ENCODE data around the gene KCNE2. TPM values are rescaled to one million over a fixed set of nuclear protein-coding genes. Genes with fewer than 3 reads are reported as not detected.
A peak's percentile ranks its signal among the peaks of the same experiment; 100 is the strongest.

KCNE2 gene
- total RNA-seq, 1 experiment from 2014 or later, result 0.39 TPM

DNA sequence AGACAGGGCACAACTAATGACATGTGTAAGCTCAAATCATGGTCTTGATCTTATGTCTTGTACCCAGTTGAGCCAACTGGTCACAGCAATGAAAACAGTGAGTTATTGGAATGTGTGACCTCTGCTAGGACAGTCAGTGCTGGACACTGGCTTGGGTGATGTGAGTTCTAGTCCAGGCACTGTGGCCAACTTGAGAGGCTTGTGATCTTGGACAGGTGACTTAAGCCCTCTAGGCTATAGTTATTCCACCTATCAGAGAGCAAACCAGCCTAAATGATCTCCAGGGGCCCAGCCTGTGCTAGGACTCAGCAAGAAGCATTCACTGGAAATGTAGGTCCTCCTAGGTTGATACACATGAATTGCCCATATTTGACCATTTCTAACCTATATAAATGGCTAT, 1.1 kb downstream of the KCNE2 start:
- no TSS peak for BruUV-seq (replicated peaks)
- TF ChIP-seq, protein P1, sequence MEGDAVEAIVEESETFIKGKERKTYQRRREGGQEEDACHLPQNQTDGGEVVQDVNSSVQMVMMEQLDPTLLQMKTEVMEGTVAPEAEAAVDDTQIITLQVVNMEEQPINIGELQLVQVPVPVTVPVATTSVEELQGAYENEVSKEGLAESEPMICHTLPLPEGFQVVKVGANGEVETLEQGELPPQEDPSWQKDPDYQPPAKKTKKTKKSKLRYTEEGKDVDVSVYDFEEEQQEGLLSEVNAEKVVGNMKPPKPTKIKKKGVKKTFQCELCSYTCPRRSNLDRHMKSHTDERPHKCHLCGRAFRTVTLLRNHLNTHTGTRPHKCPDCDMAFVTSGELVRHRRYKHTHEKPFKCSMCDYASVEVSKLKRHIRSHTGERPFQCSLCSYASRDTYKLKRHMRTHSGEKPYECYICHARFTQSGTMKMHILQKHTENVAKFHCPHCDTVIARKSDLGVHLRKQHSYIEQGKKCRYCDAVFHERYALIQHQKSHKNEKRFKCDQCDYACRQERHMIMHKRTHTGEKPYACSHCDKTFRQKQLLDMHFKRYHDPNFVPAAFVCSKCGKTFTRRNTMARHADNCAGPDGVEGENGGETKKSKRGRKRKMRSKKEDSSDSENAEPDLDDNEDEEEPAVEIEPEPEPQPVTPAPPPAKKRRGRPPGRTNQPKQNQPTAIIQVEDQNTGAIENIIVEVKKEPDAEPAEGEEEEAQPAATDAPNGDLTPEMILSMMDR (conservative IDR thresholded peaks at IDR 0.05; ENCODE audit: low read depth, low read length), result no peak
- Histone ChIP-seq H3K27ac (ENCODE audit: low read depth, low read length, poor library complexity, severe bottlenecking) (no peak overlapping the region), H3K36me3 (ENCODE audit: insufficient read depth, low read length, poor library complexity, severe bottlenecking) (no peaks in the 10 kb centered on the region), H3K4me3 (ENCODE audit: low read depth, low read length, poor library complexity, severe bottlenecking) (no peak overlapping the region), H3K27me3 (replicated peaks; ENCODE audit: insufficient read depth, low read depth, low read length, poor library complexity) (peaks cover 4% of the 10 kb centered on the region), H3K4me1 (ENCODE audit: insufficient read depth, low read length, poor library complexity, severe bottlenecking) (no peaks in the 10 kb centered on the region), H3K9me3 (ENCODE audit: low read depth, low read length, poor library complexity, severe bottlenecking) (no peaks in the 10 kb centered on the region)
- ChIA-PET CTCF (no interaction called here), POLR2A (ENCODE audit: low non-redundant PET) (no interaction called here)
- intact Hi-C loops (cut with micrococcal nuclease; ENCODE audit: unreplicated experiment), result no loop called here
- no peak for DNase-seq (ENCODE audit: low spot score)

DNA sequence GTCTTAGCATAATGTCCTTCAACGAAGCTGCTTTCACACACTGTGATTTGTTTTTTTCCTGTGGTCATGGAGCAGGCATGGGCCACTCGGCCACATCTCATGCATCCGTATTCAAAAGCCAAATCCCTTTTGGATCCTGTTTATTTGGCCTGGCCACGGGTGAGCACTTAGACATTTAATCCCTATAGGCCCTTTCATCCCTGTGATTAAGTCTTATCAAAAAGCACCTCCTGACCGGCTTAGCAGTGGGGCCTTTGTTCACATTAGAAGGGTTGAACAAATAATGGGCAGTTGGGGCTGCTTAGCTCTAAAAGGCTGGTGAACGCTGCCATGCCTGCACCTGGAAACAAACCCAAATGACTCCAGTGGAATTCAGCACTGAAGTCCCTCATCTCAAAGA, 2.0 kb downstream of the KCNE2 start:
- no TSS peak for BruUV-seq (replicated peaks)
- intact Hi-C loops (cut with micrococcal nuclease; ENCODE audit: unreplicated experiment), result no loop called here
- ChIA-PET POLR2A (ENCODE audit: low non-redundant PET) (no interaction called here), CTCF (no interaction called here)
- Histone ChIP-seq H3K9me3 (ENCODE audit: low read depth, low read length, poor library complexity, severe bottlenecking) (no peaks in the 10 kb centered on the region), H3K27ac (ENCODE audit: low read depth, low read length, poor library complexity, severe bottlenecking) (no peak overlapping the region), H3K4me1 (ENCODE audit: insufficient read depth, low read length, poor library complexity, severe bottlenecking) (no peaks in the 10 kb centered on the region), H3K4me3 (ENCODE audit: low read depth, low read length, poor library complexity, severe bottlenecking) (no peak overlapping the region), H3K36me3 (ENCODE audit: insufficient read depth, low read length, poor library complexity, severe bottlenecking) (no peaks in the 10 kb centered on the region), H3K27me3 (replicated peaks; ENCODE audit: insufficient read depth, low read depth, low read length, poor library complexity) (peaks cover 4% of the 10 kb centered on the region)
- no peak for DNase-seq (ENCODE audit: low spot score)
- TF ChIP-seq, protein P1 (conservative IDR thresholded peaks at IDR 0.05; ENCODE audit: low read depth, low read length), result no peak
- no peak for TF ChIP-seq EZH2 (IDR thresholded peaks at IDR 0.05; ENCODE audit: borderline replicate concordance, low read depth, low read length, poor library complexity, severe bottlenecking)

DNA sequence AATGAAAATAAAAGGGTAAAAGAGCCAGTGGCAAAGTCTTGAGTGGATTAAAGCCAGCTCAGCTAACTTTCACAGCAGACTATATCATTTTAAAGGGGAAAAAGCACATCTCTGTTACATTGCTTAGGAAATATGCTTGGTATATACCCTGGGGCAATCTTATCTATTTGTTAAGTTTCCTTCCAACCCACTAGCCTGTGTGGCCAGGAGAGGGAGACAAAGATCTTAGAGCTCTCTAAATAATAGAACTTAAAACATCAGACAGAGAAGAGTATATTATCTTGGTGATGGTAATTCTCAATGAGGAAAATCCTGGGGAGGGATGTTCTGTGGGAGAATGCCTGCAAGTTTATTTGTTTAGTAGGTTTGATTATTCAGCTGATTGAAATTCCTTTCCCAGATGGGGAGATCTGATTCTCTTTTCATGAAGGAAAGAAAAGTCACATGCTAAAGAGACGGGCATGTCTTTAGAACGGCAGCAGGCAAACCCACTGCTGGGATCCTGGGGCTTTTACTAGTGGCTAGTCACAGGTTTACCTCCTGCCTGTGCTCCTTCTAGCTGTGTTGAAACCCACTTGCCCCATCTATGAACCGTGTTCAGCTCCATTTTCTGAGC, 3.6 kb downstream of the KCNE2 start:
- Histone ChIP-seq H3K27me3 (replicated peaks; ENCODE audit: insufficient read depth, low read depth, low read length, poor library complexity) (peaks cover 4% of the 10 kb centered on the region), H3K9me3 (ENCODE audit: low read depth, low read length, poor library complexity, severe bottlenecking) (no peaks in the 10 kb centered on the region), H3K4me3 (ENCODE audit: low read depth, low read length, poor library complexity, severe bottlenecking) (no peak overlapping the region), H3K27ac (ENCODE audit: low read depth, low read length, poor library complexity, severe bottlenecking) (no peak overlapping the region), H3K36me3 (ENCODE audit: insufficient read depth, low read length, poor library complexity, severe bottlenecking) (no peaks in the 10 kb centered on the region), H3K4me1 (ENCODE audit: insufficient read depth, low read length, poor library complexity, severe bottlenecking) (no peaks in the 10 kb centered on the region)
- no TSS peak for BruUV-seq (replicated peaks)
- DNase-seq (ENCODE audit: low spot score), result peak; percentile 79
- TF ChIP-seq, protein P1 (conservative IDR thresholded peaks at IDR 0.05; ENCODE audit: low read depth, low read length), result peak; percentile 80
- no peak for TF ChIP-seq EZH2 (IDR thresholded peaks at IDR 0.05; ENCODE audit: borderline replicate concordance, low read depth, low read length, poor library complexity, severe bottlenecking)
- POLR2A ChIA-PET (ENCODE audit: low non-redundant PET), result no interaction called here
- CTCF ChIA-PET, result interaction anchor here (0.5 to 1.4 kb wide), 4 partner anchors 33 to 1575 kb away, joined by 3 to 10 read pairs (median 4); no protein-coding TSS in a partner anchor
- intact Hi-C loops (cut with micrococcal nuclease; ENCODE audit: unreplicated experiment), result no loop called here

Measured in A673 (cell line).